Occipital lobe (tissue), 2 donors: ENCODE results near the gene GRIK2. TPM values are rescaled to one million over a fixed set of nuclear protein-coding genes. Genes with fewer than 3 reads are reported as not detected.
"Not testable (repeated sequence)": the region's sequence is repeated elsewhere in the genome, so short reads cannot be mapped to it uniquely, and the experiment has no call there.

Experiments
- DNase-seq: peaks from one replicate; lab custom pipeline; 2025; lab: John Stamatoyannopoulos, UW
- total RNA-seq: library from RNA; depleted of rRNA; stranded (reverse); fragments of >200 nt; gene quantifications from one replicate; pipeline ENCODE4 v1.2.3, GENCODE V29; 2014

GRIK2 gene
- total RNA-seq, 1 donor from 2014 or later = 82.7 TPM

DNA sequence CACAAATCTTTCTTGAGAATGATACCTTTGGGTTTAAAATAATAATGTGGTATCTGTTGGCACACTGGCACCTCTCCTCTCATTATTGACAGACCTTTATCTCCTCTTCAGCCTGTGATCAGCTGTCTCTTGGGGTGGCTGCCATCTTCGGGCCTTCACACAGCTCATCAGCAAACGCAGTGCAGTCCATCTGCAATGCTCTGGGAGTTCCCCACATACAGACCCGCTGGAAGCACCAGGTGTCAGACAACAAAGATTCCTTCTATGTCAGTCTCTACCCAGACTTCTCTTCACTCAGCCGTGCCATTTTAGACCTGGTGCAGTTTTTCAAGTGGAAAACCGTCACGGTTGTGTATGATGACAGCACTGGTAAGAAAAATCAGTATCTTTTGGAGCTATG lies 232.8 kb downstream of the GRIK2 start:
- DNase-seq = no peak

DNA sequence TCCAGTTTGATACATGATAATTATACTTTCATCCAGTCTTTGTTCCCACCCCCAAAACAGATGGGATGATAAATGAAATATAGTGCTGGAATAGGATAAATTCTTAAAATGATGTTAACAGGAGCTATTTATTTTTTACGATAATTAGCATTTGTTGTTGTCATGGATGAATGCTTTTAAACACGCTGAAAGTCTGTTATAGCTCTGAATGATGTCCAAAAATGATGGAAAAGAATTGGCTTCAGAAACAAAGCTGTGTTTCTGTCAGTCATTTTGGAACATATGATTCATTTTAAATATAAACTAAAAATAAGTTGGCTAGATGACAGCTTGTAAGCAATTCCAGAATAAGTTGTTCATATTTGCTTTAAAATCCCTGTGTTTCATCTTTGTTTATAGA lies 237.4 kb downstream of the GRIK2 start:
- DNase-seq = no peak

DNA sequence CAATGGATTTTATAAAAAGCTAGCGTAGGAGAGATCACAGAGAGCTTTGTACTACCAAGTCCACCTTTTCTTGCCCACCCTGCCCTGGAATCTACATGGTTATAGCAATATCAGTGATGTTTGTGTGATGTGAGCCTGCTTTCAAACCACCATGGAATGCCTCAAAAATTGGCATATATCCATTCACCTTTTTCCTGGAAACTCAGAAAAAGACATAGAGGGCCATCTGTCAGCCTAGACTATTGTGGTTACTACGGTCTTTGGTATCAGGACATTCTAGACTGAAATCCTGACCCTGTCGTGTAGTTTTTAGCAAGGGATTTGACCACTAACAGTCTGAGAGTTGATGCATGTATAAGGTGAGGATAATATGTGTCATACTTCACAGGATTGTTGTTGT lies 239.6 kb downstream of the GRIK2 start:
- no peak for DNase-seq

DNA sequence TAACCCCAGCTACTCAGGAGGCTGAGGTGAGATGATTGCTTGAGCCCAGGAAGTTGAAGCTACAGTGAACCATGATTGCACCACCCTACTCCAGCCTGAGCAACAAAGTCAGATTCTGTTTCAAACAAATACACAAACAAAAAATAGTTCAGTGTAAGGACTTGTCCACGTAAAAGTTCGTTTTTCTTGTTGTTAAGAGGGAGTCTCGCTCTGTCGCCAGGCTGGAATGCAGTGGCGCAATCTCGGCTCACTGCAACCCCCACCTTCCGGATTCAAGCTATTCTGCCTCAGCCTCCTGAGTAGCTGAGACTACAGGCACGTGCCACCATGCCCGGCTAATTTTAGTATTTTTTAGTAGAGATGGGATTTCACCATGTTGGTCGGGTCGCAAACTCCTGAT lies 245.4 kb downstream of the GRIK2 start:
- not testable (repeated sequence) for DNase-seq

DNA sequence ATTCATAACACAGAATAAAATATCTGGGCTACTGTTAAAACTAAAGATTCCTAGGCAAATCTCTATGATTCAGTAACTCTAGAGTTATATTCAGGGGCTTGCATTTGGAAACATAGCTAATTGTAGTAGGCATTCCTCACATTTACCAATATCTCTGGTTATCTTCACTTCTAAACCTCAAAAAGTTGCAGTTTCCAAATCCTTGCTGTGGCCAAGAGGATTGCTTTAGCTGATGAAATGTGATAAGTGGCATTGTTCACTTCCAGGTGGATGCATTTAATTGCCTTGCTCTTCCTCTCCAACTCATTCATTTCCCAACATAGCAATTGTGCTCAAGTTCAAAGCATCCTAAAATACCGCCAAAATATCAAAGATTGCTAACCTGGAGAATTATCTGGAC lies 246.6 kb downstream of the GRIK2 start:
- DNase-seq = no peak

DNA sequence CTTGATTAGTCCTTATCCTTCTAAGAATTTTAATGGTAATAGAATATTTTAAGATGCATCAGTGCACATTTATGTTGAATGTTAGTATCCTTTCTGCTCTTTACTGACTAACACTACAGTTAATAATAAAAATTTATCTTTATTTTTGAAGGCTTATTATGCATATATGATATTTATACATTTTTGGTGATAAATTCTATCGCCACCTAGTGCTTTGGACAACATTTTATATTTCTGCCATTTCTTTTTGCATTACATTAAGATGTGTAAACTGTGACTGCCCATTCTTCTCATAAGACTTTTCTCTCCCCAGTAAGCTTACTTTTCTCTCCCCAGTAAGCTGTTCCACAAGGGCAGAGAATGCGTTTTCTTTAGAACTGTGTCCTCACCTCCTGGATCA lies 252.3 kb downstream of the GRIK2 start:
- DNase-seq = no peak

DNA sequence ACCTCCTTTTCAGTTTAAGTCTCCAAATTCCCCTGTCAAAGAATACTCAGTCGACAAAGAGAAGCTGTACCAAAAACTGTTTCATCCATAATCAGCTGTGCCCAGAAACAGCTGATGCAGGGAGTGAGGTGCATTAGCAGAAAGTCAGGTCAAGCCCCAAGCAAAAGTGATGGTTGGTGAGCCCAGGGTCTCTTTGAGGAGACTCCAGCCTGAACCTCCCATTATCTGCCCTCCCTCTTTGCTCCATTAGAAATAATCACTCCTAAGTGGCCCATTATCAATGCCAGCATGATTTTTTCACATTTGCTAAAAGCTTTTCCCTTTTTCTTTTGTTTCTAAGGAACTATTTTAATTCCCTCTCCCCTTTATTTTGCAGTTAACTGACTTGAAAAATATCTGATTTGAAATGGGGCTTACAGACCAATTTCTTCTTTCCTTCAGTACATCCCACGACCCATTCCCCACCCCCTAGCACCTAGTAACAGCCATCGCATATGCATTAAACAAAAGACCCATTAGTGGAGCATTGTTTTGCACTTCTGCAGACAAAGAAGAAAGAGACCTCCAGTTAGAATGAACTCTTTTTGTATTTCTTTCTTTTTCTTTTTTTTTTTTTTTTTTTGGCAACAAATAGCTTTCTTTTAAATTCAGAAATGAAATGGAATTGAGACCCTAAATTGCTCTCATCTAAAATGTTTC lies 257.0 kb downstream of the GRIK2 start:
- no peak for DNase-seq

DNA sequence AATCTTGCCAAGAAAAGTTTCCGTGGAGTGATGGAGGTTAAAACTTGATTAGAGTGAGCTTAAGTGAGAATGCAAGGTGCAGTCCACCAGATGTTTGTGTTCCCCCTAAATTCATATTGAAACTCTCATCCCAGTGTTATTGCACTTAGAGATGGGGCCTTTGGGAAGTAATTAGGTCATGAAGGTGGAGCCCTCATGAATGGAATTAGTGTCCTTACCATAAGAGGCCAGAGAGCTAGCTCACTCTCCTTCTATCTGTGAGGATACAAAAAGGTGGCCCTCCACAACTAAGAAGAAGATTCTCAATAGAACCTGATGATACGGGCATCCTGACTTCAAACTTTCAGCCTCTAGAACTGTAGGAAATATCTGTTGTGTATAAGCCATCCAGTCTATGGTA lies 258.6 kb downstream of the GRIK2 start:
- DNase-seq = no peak

DNA sequence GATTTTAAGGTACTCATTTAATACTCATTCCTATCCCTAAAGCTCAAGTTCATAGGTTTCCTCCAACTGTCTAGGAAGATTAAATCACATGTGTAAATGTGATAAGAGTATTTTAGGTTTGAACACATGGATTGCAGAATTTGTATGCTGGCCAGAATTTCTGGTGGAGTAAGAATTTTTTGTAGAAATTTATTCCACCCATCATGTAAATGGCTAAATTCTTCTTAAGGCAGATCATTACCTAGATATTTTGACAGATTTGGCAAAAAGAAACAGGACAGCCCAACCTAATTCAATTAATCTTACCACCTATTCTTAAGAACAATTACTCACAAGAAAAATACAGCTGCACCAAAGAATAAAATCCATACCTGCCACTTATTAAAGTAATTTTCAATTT lies 261.6 kb downstream of the GRIK2 start:
- no peak for DNase-seq

DNA sequence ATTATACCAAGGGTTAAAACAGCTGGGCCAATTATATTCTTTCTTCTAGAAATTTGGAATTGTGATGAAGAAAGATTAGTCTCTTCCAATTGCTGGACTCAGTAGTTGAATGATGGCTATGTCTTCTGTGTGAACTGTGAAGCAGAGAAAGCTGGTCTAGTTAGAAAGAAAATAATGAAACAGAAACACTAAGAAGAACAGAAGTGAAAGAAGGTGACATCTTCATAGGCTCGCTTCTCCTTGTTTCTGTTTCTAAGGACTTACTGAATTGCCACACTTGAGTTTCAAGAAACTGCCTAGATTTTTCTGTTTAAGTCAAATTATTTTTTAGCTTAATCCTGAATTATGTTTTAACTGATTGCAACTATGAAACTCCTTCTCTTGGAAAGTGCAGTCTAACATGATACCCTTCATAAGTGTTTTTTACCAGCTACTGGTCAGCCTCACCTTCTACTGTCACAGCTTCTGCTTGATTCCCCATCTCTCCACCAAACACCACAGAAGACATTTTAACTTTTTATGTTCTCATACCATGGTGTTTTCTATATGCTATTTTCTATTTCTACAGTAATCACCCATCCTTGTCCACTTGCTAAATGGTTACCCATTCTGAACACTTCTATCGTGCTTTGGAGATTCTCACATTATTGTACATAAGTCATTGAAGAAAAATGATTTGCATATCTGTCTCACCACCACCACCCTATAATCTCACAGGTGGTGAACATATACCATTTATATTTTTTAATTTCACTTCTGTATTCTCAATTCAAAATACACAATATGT lies 268.8 kb downstream of the GRIK2 start:
- DNase-seq = no peak

DNA sequence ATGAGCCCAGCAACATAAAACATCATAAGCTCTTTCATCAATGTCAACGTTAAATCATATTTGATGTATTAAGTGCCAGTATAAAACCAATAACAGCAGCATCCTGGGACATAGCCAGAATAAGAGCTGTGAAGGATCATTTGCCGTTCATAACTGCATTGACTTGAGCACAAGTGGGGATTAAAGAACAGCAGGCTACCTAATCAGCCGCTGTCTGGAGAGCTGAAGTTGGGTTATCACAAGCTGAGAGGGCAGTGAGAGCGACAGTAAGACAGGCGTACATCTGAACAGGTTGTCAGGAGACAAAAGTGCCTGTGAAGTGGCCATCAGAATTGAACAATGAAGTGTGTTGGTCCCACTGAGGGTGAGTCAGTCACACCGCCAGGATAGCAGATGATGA lies 269.6 kb downstream of the GRIK2 start:
- DNase-seq = no peak

DNA sequence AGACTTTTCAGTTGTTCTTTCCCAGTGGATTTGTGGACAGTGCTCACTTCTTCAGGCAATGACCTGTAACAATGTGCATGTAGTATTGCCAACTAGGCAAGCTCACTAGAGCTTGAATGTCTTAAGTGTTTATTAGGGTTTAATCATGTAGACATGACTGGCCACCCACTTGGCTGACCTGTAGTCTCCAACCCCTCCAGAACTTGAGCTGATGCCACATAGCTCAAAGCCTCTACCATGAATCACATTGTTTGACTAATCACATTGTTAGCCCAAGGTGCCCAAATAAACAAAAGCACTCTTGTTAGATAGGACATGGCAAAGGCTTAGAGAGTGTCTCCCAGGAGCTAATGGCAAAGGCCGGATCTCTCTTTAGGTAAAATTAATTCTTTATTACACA lies 272.7 kb downstream of the GRIK2 start:
- DNase-seq = no peak

DNA sequence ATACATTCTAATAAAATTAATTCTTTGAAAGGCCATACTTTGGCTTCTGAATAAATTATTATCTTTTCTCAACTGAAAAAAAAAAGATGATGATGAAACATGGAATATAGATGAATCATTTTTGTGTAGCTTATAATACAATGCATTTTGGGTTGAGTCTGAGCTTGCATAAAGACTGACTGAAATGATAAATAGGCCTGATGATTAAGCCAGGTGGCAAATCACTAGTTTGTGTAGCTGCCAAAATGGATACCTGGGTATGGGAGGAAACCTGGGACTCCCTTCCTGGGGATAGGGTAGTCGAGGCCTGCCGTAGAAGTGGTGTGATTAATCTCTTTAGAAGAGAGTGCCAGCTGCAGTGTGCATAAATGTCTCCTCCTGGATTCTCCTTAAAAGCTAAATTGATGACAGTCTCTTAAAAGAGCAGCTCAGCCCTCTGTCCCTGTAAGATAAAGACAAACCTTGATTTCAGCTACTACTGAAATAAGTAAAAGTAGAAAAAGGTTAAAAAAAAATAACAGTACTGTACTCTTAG lies 275.1 kb downstream of the GRIK2 start:
- DNase-seq = no peak

DNA sequence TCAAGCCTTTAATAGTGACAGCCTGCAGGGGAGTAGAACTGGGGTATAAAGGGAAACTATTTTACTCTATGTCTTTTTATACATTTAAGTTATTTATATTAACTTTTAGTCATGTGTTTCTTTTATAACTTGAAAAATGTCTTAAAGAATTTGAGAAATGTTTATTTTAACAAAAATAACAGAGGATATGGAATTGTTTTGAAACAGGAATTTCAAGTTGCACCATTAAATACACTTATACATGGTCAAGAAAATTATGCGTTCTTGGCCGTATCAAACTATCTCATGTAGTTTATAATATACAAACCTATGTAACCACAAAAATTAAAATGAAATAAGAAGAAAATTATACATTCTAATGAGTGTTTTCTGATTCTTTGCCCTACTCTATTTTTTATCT lies 282.7 kb downstream of the GRIK2 start:
- DNase-seq = no peak

DNA sequence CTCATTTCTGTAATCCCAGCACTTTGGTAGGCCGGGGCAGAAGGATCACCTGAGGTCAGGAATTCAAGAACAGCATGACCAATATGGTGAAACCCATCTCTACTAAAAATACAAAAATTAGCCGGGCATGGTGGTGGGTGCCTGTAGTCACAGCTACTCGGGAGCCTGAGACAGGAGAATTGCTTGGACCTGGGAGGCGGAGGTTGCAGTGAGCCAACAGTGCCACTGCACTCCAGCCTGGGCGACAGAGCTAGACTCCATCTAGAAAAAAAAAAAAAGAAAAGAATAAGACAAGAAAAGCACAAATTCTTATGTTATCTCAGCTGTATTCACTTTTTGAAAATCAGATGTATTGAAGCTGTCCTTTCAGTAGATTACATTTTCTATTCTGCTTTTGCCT lies 289.4 kb downstream of the GRIK2 start:
- DNase-seq = no peak

DNA sequence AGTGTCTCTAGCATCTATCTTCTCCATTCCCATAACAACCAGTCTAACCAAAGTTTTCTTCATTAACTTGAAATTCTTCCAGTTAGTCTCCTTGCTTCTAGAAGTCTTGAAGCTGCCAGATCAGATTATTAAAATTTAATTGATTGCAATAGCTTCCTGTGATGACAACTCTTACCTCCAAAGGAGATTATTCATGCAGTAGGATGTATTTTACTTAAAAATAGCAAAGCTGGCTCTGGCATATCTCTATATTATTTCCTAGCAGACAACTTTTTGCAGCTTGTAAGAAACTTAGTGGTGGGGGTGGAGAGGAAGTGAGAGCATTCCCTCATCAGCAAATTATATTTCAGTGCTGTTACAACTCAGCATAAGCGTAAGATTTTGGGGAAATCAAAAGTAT lies 290.4 kb downstream of the GRIK2 start:
- DNase-seq = no peak

DNA sequence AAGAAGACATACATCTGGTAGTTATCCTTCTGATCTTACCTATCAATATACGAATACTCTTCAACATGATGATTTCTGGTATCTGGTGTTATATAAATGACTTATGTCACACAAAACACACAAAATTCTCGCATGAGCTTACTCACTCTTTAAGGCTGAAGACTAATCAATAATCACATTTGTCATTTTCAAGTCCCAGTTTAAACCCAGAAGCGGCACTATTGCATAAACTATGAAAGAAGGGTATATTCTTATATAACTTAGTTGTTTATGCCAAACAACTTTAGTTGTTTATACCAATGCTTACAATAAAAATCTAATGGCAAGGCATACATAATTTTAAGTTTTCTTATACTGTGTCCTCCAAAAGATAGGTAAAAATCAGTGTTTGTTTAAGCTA lies 293.1 kb downstream of the GRIK2 start:
- no peak for DNase-seq

DNA sequence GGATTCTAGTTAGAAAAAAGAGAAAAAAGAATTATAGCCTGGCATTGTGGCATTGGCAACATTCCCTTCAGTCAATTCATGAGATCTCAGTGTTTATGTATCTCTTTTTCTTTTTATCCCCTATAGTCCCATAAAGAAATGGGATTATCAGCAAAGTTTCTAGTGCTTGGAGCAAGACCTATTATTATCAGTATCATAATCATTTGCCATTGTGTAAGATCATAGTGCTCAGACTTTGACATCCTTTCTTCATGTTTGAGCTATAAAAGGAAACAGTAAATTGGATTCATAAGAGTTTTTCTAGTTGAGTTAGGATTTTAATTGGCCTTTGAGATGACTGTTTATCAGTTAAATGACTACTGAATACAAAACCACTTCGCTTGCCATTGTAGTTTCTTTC lies 295.6 kb downstream of the GRIK2 start:
- DNase-seq = no peak

DNA sequence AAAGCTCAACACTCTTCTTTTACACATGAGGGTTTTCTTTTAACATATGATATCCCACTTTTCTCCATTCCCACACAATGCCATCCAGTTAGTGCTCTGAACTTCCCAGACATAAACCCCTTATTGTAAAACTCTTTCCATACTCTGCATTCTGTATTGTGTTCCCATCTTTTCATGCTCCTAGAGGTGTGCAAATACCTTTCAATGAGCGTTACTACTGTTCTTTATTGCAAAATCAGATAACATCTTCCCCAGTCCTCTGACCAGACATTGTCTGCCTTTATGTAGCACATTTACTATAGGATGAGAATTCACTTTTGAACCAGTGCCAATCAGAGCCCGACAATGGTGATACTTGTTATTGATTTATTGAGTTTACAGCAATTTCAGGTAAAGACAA lies 296.2 kb downstream of the GRIK2 start:
- no peak for DNase-seq

DNA sequence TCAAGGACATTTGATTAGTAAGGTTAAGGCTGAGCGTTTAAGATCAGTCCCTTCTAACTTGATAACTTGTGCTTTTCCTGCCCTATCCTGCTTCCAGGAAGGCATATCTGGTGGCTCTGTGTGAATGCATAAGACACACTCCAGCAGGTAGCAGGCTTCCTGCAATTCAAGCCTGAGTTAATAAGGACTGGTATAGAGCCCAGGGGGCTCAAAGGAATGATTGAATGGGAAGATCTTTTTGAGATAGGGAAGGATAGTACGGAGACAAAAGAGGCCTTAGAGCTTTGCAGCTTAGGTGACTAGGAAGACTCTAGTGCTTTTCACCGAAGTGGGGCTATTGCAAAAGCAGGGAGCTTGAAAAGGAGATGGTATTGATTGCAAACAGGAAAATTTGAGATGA lies 307.1 kb downstream of the GRIK2 start:
- no peak for DNase-seq

DNA sequence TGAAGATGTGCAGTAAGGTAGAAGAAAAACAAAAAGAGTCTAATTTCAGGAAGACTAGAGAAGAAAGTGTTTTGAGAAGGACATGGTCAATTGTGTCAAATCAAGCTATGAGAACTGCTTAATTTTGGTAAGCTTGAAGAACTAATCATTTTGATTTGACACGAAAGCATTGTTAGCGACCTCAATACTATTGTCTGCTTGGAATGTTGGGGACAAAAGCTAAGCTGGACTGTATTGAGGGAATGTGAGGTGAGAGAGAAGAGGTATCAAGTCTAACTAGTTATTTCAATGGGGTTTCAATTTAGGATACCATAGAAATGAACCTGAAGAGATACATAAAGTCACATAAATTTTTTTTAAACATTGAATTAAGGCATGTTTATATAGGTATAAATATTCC lies 309.8 kb downstream of the GRIK2 start:
- DNase-seq = no peak

DNA sequence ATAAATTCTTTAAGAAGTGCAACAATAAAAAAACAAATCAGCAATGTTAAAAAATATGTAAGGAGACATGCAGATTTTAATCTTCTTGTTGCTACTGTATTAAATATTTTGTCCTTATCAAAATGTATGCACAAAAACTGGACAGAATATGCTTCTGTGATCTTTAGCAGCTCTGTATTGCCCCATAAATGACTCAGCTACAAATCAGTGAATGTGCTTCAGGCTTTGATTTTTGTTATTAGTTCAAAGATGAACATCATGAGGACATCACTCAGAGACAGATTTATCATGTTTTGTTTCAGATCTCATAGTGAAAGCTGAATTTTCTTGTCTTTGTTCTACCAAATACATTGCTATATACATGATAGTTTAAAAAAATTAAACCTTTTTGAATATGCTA lies 312.4 kb downstream of the GRIK2 start:
- no peak for DNase-seq

DNA sequence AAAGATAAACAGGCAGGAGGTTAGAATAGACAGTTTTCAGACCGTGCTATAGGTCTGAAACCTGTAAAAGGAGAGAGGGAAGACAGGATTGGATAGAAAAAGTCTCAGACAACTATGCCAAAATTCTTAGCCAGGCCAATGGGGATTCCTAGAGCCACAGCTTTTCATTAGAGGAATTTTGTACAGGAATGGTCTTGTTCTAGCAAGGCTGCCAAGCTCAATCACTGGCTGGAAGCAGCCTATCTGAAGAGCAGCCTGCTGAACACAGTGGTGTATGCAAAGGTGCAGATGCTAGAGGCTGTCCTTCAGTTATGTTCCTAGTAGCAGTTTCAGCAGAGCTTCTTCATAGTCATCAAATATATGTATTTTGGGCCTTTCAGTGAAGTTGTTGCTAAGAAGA lies 313.1 kb downstream of the GRIK2 start:
- no peak for DNase-seq
